Liver (tissue), 9 donors: Measurements from ENCODE around the gene RPS14. TPM values are rescaled to one million over a fixed set of nuclear protein-coding genes. Genes with fewer than 3 reads are reported as not detected.

ENCODE experiments used
- DNase-seq: peaks from one replicate; pipeline ENCODE4 v3.0.0-alpha.2; 2017; ENCODE audit warnings: low spot score
- H3K27ac ChIP-seq, 2 donors: one replicate each; pipeline ENCODE4 v1.7.0; 2013; ENCODE audit warnings: inconsistent platforms in 2 of 2, low read length in 2 of 2, control low read depth in 1 of 2, low read depth in 1 of 2, mild to moderate bottlenecking in 1 of 2
- H3K27me3 ChIP-seq, 4 donors: one replicate each; pipeline versions ENCODE4 v1.6.1 to v1.7.0; 2013; ENCODE audit warnings: low read length in 3 of 4, inconsistent platforms in 1 of 4, mild to moderate bottlenecking in 1 of 4, moderate library complexity in 1 of 4; ENCODE audit not compliant: control insufficient read depth in 4 of 4, insufficient read depth in 4 of 4
- H3K36me3 ChIP-seq, 4 donors: one replicate each; pipeline versions ENCODE4 v1.6.1 to v1.7.0; 2013; ENCODE audit warnings: low read length in 3 of 4, mild to moderate bottlenecking in 3 of 4, low read depth in 1 of 4, moderate library complexity in 1 of 4; ENCODE audit not compliant: control insufficient read depth in 4 of 4, insufficient read depth in 3 of 4
- H3K4me1 ChIP-seq, 4 donors: one replicate each; pipeline versions ENCODE4 v1.6.1 to v1.7.0; 2013; ENCODE audit warnings: low read length in 3 of 4, mild to moderate bottlenecking in 3 of 4, moderate library complexity in 1 of 4; ENCODE audit not compliant: control insufficient read depth in 4 of 4, insufficient read depth in 4 of 4
- H3K4me3 ChIP-seq, 3 donors: one replicate each; pipeline versions ENCODE4 v1.6.1 to v1.7.0; 2013; ENCODE audit warnings: low read length in 3 of 3, control low read depth in 1 of 3, low read depth in 1 of 3, mild to moderate bottlenecking in 1 of 3
- H3K9ac ChIP-seq, 2 donors: one replicate each; pipeline ENCODE4 v1.7.0; 2013; ENCODE audit warnings: low read length in 2 of 2, mild to moderate bottlenecking in 2 of 2, moderate library complexity in 2 of 2, control low read depth in 1 of 2, low read depth in 1 of 2
- H3K9me3 ChIP-seq, 4 donors: one replicate each; pipeline versions ENCODE4 v1.6.1 to v1.7.0; 2013; ENCODE audit warnings: low read length in 3 of 4; ENCODE audit not compliant: control insufficient read depth in 4 of 4
- EGR1 ChIP-seq, 2 donors: IDR thresholded peaks; 2 replicates each; pipeline ENCODE4 v1.6.1; 2016 to 2018; ENCODE audit warnings: antibody characterized with exemption in 2 of 2, low read depth in 2 of 2
- FOXA1 ChIP-seq: IDR thresholded peaks from 2 replicates; pipeline ENCODE4 v1.6.1; 2016; ENCODE audit warnings: antibody characterized with exemption
- FOXA2 ChIP-seq: IDR thresholded peaks from 2 replicates; pipeline ENCODE4 v1.6.1; 2016; ENCODE audit warnings: antibody characterized with exemption
- GABPA ChIP-seq, 2 donors: IDR thresholded peaks in 1 of 2; conservative IDR thresholded peaks in 1 of 2; 2 replicates each; pipeline ENCODE4 v1.6.1; 2016; ENCODE audit warnings: antibody characterized with exemption in 2 of 2, mild to moderate bottlenecking in 1 of 2, moderate library complexity in 1 of 2
- HNF4A ChIP-seq, 2 donors: conservative IDR thresholded peaks; 2 replicates each; pipeline ENCODE4 v1.6.1; 2016; ENCODE audit warnings: antibody characterized with exemption in 2 of 2, mild to moderate bottlenecking in 2 of 2
- NR2F2 ChIP-seq: IDR thresholded peaks from 2 replicates; pipeline ENCODE4 v1.6.1; 2016; ENCODE audit warnings: antibody characterized with exemption
- RAD21 ChIP-seq, 2 donors: IDR thresholded peaks; 2 replicates each; pipeline ENCODE4 v1.6.1; 2016; ENCODE audit warnings: antibody characterized with exemption in 2 of 2, mild to moderate bottlenecking in 2 of 2
- SP1 ChIP-seq: IDR thresholded peaks from 2 replicates; pipeline ENCODE4 v1.6.1; 2018; ENCODE audit warnings: antibody characterized with exemption, mild to moderate bottlenecking
- YY1 ChIP-seq: IDR thresholded peaks from 2 replicates; pipeline ENCODE4 v1.6.1; 2016; ENCODE audit warnings: antibody characterized with exemption, mild to moderate bottlenecking
- WGBS: extraction: QIAGEN DNeasy Blood & Tissue Kit; methylation state at CpG from one replicate; pipeline ENCODE4 v1.1.7; 2013; 5-methylcytosine and 5-hydroxymethylcytosine counted together
- polyA plus RNA-seq, 2 donors: library from polyadenylated mRNA; stranded (reverse) in 1 of 2; unstranded in 1 of 2; fragments of 200-250 nt in 1 of 2; fragments of >200 nt in 1 of 2; fragmentation: Nextera tagmentation in 1 of 2; extraction: Ambion mirVana in 1 of 2; gene quantifications; one replicate each; pipeline versions ENCODE4 v1.2.1 to v1.2.3, GENCODE V29; 2013 to 2015
- total RNA-seq, 2 donors: library from RNA; depleted of rRNA; stranded (reverse); fragments of >200 nt; gene quantifications; one replicate each; pipeline ENCODE4 v1.2.3, GENCODE V29; 2014
- TF ChIP-seq, protein P1 (sequence below): IDR thresholded peaks from 2 replicates; pipeline ENCODE4 v1.6.1; 2016; ENCODE audit warnings: antibody characterized with exemption
- TF ChIP-seq, protein P2 (sequence below): IDR thresholded peaks from 2 replicates; pipeline ENCODE4 v1.6.1; 2016; ENCODE audit warnings: antibody characterized with exemption
- TF ChIP-seq, protein P3 (sequence below): IDR thresholded peaks from 2 replicates; pipeline ENCODE4 v1.6.1; 2016; ENCODE audit warnings: antibody characterized with exemption
- TF ChIP-seq, protein P4 (sequence below): fragments of 150-350 bp; IDR thresholded peaks from 2 replicates; pipeline ENCODE4 v1.5.1; 2017; ENCODE audit warnings: improper control_type of control experiment, low read depth, low read length; ENCODE audit not compliant: missing input control
- donor health status: healthy.
- donor health status: healthy.
- donor health status: healthy.
- donor health status: healthy.
- donor health status: healthy.

RPS14 gene
- total and polyA plus RNA-seq, 4 donors, result 609 to 956 (median 885) TPM

GRCh38 chr5:150407096-150407720 lies 42.3 kb downstream of the RPS14 start:
- no peaks in the 10 kb centered on the region for H3K27me3 ChIP-seq
- H3K4me3 ChIP-seq, result no peak overlapping the region
- no peak overlapping the region for H3K27ac ChIP-seq
- peaks cover 0 to 15% (median 8%) of the 10 kb centered on the region in 4 donors for H3K36me3 ChIP-seq
- DNase-seq, result no peak
- WGBS, result 79% methylated on average over 13 of the region's 13 CpGs
- peaks cover 0 to 27% (median 13%) of the 10 kb centered on the region in 4 donors for H3K4me1 ChIP-seq
- H3K9me3 ChIP-seq, result no peaks in the 10 kb centered on the region
- H3K9ac ChIP-seq, result no peak overlapping the region
- TF ChIP-seq, protein P1, sequence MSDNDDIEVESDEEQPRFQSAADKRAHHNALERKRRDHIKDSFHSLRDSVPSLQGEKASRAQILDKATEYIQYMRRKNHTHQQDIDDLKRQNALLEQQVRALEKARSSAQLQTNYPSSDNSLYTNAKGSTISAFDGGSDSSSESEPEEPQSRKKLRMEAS, result no peak
- TF ChIP-seq SP1 (no peak), EGR1 (IDR thresholded peaks at IDR 0.05; ENCODE audit: low read depth in 2 of 2) (no peak), GABPA (IDR thresholded peaks at IDR 0.05 in 1 of 2, conservative IDR thresholded peaks at IDR 0.05 in 1 of 2) (no peak), FOXA2 (no peak)

GRCh38 chr5:150406723-150407095 lies 42.8 kb downstream of the RPS14 start:
- no peak overlapping the region for H3K9ac ChIP-seq
- no peak overlapping the region for H3K27ac ChIP-seq
- H3K9me3 ChIP-seq, result no peaks in the 10 kb centered on the region
- H3K4me3 ChIP-seq, result no peak overlapping the region
- no peaks in the 10 kb centered on the region for H3K27me3 ChIP-seq
- whole genome bisulfite sequencing, result 86% methylated on average over 10 of the region's 10 CpGs
- DNase-seq, result no peak
- peaks cover 0 to 17% (median 10%) of the 10 kb centered on the region in 4 donors for H3K36me3 ChIP-seq
- peaks cover 0 to 22% (median 11%) of the 10 kb centered on the region in 4 donors for H3K4me1 ChIP-seq
- TF ChIP-seq, protein P2, sequence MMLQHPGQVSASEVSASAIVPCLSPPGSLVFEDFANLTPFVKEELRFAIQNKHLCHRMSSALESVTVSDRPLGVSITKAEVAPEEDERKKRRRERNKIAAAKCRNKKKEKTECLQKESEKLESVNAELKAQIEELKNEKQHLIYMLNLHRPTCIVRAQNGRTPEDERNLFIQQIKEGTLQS, result no peak
- TF ChIP-seq SP1 (no peak), GABPA (IDR thresholded peaks at IDR 0.05 in 1 of 2, conservative IDR thresholded peaks at IDR 0.05 in 1 of 2) (no peak), NR2F2 (no peak), FOXA2 (no peak), YY1 (no peak), FOXA1 (no peak), RAD21 (IDR thresholded peaks at IDR 0.05) (no peak), EGR1 (IDR thresholded peaks at IDR 0.05; ENCODE audit: low read depth in 2 of 2) (no peak), HNF4A (conservative IDR thresholded peaks at IDR 0.05) (no peak)
- TF ChIP-seq, protein P3, sequence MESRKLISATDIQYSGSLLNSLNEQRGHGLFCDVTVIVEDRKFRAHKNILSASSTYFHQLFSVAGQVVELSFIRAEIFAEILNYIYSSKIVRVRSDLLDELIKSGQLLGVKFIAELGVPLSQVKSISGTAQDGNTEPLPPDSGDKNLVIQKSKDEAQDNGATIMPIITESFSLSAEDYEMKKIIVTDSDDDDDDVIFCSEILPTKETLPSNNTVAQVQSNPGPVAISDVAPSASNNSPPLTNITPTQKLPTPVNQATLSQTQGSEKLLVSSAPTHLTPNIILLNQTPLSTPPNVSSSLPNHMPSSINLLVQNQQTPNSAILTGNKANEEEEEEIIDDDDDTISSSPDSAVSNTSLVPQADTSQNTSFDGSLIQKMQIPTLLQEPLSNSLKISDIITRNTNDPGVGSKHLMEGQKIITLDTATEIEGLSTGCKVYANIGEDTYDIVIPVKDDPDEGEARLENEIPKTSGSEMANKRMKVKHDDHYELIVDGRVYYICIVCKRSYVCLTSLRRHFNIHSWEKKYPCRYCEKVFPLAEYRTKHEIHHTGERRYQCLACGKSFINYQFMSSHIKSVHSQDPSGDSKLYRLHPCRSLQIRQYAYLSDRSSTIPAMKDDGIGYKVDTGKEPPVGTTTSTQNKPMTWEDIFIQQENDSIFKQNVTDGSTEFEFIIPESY, result no peak
- TF ChIP-seq, protein P4, sequence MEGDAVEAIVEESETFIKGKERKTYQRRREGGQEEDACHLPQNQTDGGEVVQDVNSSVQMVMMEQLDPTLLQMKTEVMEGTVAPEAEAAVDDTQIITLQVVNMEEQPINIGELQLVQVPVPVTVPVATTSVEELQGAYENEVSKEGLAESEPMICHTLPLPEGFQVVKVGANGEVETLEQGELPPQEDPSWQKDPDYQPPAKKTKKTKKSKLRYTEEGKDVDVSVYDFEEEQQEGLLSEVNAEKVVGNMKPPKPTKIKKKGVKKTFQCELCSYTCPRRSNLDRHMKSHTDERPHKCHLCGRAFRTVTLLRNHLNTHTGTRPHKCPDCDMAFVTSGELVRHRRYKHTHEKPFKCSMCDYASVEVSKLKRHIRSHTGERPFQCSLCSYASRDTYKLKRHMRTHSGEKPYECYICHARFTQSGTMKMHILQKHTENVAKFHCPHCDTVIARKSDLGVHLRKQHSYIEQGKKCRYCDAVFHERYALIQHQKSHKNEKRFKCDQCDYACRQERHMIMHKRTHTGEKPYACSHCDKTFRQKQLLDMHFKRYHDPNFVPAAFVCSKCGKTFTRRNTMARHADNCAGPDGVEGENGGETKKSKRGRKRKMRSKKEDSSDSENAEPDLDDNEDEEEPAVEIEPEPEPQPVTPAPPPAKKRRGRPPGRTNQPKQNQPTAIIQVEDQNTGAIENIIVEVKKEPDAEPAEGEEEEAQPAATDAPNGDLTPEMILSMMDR, result no peak
